ENCODE data around the gene COQ8A.

Gene COQ8A

DNA sequence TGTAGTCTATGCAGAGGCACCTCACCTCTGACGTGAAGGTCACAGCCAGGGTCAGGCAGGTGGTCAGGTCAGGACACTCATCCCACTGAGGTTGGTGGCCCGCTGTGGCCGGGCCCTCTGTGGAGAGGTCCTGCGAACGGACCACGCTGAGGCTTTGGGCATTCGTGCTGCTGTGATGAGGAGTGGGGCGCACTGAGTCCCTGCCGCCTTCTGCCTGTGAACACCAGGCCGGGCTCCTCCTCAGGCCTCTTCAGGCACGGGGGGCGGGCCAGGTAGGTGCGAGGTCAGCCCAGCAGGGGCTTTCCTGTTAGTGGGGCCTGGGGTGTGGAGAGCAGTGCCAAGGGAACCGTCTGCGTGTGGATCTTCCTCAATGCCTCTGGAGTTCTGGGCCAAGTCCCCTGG lies 39.0 kb downstream of the COQ8A start:
- Histone ChIP-seq H3K36me3 (ENCODE audit: control insufficient read depth in 1 of 2, insufficient read depth in 2 of 2, low read length in 2 of 2) (no peaks in the 10 kb centered on the region), H3K27ac (ENCODE audit: low read depth, low read length) (no peak overlapping the region), H2BK120ac (ENCODE audit: insufficient read depth, low read length, poor library complexity) (no peak overlapping the region), H2BK12ac (ENCODE audit: low read length) (no peak overlapping the region), H3K14ac (ENCODE audit: low read length) (no peak overlapping the region), H3K18ac (ENCODE audit: low read length) (no peak overlapping the region), H2AK5ac (ENCODE audit: low read length) (no peak overlapping the region), H3K79me1 (ENCODE audit: low read length) (peaks cover 4% of the 10 kb centered on the region), H3K4me2 (ENCODE audit: low read length) (no peak overlapping the region), H3K4me3 (ENCODE audit: low read depth, low read length) (peak overlapping the region; percentile 3), H2BK5ac (ENCODE audit: low read depth, low read length, poor library complexity) (no peak overlapping the region), H3K4me1 (ENCODE audit: control insufficient read depth in 1 of 2, insufficient read depth in 2 of 2, low read length in 2 of 2) (peaks cover 8 to 11% of the 10 kb centered on the region in 2 experiments), H2AFZ (ENCODE audit: insufficient read depth, low read length, poor library complexity) (no peak overlapping the region), H4K12ac (ENCODE audit: low read depth, low read length) (no peak overlapping the region), H3K4ac (ENCODE audit: low read depth, low read length) (no peak overlapping the region), H3K23ac (ENCODE audit: low read length) (no peak overlapping the region), H3K9me3 (ENCODE audit: insufficient read depth, low read depth, low read length) (peaks cover 4% of the 10 kb centered on the region), H3K79me2 (ENCODE audit: control insufficient read depth, insufficient read depth, low read length, poor library complexity) (no peaks in the 10 kb centered on the region), H4K91ac (ENCODE audit: low read depth, low read length) (no peak overlapping the region), H4K8ac (ENCODE audit: low read depth, low read length) (no peak overlapping the region), H3K27me3 (ENCODE audit: insufficient read depth, low read length) (no peaks in the 10 kb centered on the region), H3K9ac (ENCODE audit: low read length) (no peak overlapping the region)
- WGBS (ENCODE audit: extremely low coverage, insufficient coverage, insufficient read length): no CpG with 5 or more reads among the region's 15 CpGs
- no peak for DNase-seq

GRCh38 chr1:226979517-226980121 lies 39.5 kb downstream of the COQ8A start:
- Histone ChIP-seq H3K36me3 (ENCODE audit: control insufficient read depth in 1 of 2, insufficient read depth in 2 of 2, low read length in 2 of 2) (no peaks in the 10 kb centered on the region), H3K4me1 (ENCODE audit: control insufficient read depth in 1 of 2, insufficient read depth in 2 of 2, low read length in 2 of 2) (peaks cover 3 to 5% of the 10 kb centered on the region in 2 experiments), H3K4me2 (ENCODE audit: low read length) (no peak overlapping the region), H4K8ac (ENCODE audit: low read depth, low read length) (no peak overlapping the region), H2BK12ac (ENCODE audit: low read length) (no peak overlapping the region), H3K79me1 (ENCODE audit: low read length) (no peaks in the 10 kb centered on the region), H2BK120ac (ENCODE audit: insufficient read depth, low read length, poor library complexity) (no peak overlapping the region), H3K27ac (ENCODE audit: low read depth, low read length) (no peak overlapping the region), H4K12ac (ENCODE audit: low read depth, low read length) (no peak overlapping the region), H3K4me3 (ENCODE audit: low read depth, low read length) (no peak overlapping the region), H3K79me2 (ENCODE audit: control insufficient read depth, insufficient read depth, low read length, poor library complexity) (no peaks in the 10 kb centered on the region), H4K91ac (ENCODE audit: low read depth, low read length) (no peak overlapping the region), H2AK5ac (ENCODE audit: low read length) (no peak overlapping the region), H3K27me3 (ENCODE audit: insufficient read depth, low read length) (no peaks in the 10 kb centered on the region), H3K4ac (ENCODE audit: low read depth, low read length) (no peak overlapping the region), H3K14ac (ENCODE audit: low read length) (no peak overlapping the region), H3K23ac (ENCODE audit: low read length) (no peak overlapping the region), H3K9me3 (ENCODE audit: insufficient read depth, low read depth, low read length) (peaks cover 4% of the 10 kb centered on the region), H2BK5ac (ENCODE audit: low read depth, low read length, poor library complexity) (no peak overlapping the region), H3K18ac (ENCODE audit: low read length) (no peak overlapping the region), H3K9ac (ENCODE audit: low read length) (no peak overlapping the region), H2AFZ (ENCODE audit: insufficient read depth, low read length, poor library complexity) (no peak overlapping the region)
- no peak for DNase-seq
- WGBS (ENCODE audit: extremely low coverage, insufficient coverage, insufficient read length): no CpG with 5 or more reads among the region's 12 CpGs

DNA sequence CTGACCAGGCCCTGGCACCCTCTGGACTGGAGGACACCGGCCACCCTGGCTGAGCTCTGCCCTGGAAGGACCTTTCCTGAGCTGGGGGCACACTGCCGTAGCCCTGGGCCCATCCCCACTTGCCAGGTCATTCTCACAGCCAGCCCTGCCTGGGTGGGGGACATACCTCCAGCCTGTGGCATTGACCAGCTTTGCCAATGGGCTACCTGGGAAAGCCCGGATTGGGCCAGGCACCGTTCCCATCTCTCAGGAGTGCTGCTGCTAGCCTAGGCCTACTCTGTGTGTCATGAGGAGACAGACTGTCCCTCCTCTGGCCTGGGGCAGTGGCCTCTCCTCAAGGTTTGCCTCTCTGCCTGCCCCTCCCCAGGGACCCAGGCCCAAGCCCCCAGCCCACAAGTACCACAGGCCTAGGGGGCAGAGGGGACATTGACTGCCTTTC lies 40.0 kb downstream of the COQ8A start:
- Histone ChIP-seq H3K27me3 (ENCODE audit: insufficient read depth, low read length) (no peaks in the 10 kb centered on the region), H3K27ac (ENCODE audit: low read depth, low read length) (no peak overlapping the region), H2AFZ (ENCODE audit: insufficient read depth, low read length, poor library complexity) (no peak overlapping the region), H2BK120ac (ENCODE audit: insufficient read depth, low read length, poor library complexity) (no peak overlapping the region), H4K91ac (ENCODE audit: low read depth, low read length) (no peak overlapping the region), H3K4me1 (ENCODE audit: control insufficient read depth in 1 of 2, insufficient read depth in 2 of 2, low read length in 2 of 2) (peaks cover 0 to under 1% of the 10 kb centered on the region in 2 experiments), H2BK5ac (ENCODE audit: low read depth, low read length, poor library complexity) (no peak overlapping the region), H3K18ac (ENCODE audit: low read length) (no peak overlapping the region), H3K79me2 (ENCODE audit: control insufficient read depth, insufficient read depth, low read length, poor library complexity) (no peaks in the 10 kb centered on the region), H4K12ac (ENCODE audit: low read depth, low read length) (no peak overlapping the region), H3K14ac (ENCODE audit: low read length) (no peak overlapping the region), H3K36me3 (ENCODE audit: control insufficient read depth in 1 of 2, insufficient read depth in 2 of 2, low read length in 2 of 2) (no peaks in the 10 kb centered on the region), H3K9me3 (ENCODE audit: insufficient read depth, low read depth, low read length) (peaks cover 4% of the 10 kb centered on the region), H3K4ac (ENCODE audit: low read depth, low read length) (no peak overlapping the region), H2AK5ac (ENCODE audit: low read length) (no peak overlapping the region), H3K4me3 (ENCODE audit: low read depth, low read length) (no peak overlapping the region), H3K4me2 (ENCODE audit: low read length) (no peak overlapping the region), H4K8ac (ENCODE audit: low read depth, low read length) (no peak overlapping the region), H2BK12ac (ENCODE audit: low read length) (no peak overlapping the region), H3K79me1 (ENCODE audit: low read length) (no peaks in the 10 kb centered on the region), H3K23ac (ENCODE audit: low read length) (no peak overlapping the region), H3K9ac (ENCODE audit: low read length) (no peak overlapping the region)
- no CpG with 5 or more reads among the region's 4 CpGs for WGBS (ENCODE audit: extremely low coverage, insufficient coverage, insufficient read length)
- no peak for DNase-seq

GRCh38 chr1:226980565-226981385 lies 40.7 kb downstream of the COQ8A start:
- no peak overlapping the region for H2AK5ac ChIP-seq (ENCODE audit: low read length)
- H3K36me3 ChIP-seq (ENCODE audit: control insufficient read depth in 1 of 2, insufficient read depth in 2 of 2, low read length in 2 of 2): no peaks in the 10 kb centered on the region
- no peak overlapping the region for H4K8ac ChIP-seq (ENCODE audit: low read depth, low read length)
- H4K12ac ChIP-seq (ENCODE audit: low read depth, low read length): no peak overlapping the region
- no peak overlapping the region for H3K14ac ChIP-seq (ENCODE audit: low read length)
- no peak for DNase-seq
- no peak overlapping the region for H3K23ac ChIP-seq (ENCODE audit: low read length)
- H3K27ac ChIP-seq (ENCODE audit: low read depth, low read length): no peak overlapping the region
- H3K4me2 ChIP-seq (ENCODE audit: low read length): no peak overlapping the region
- no peak overlapping the region for H3K9ac ChIP-seq (ENCODE audit: low read length)
- peaks cover 2% of the 10 kb centered on the region for H3K9me3 ChIP-seq (ENCODE audit: insufficient read depth, low read depth, low read length)
- H2AFZ ChIP-seq (ENCODE audit: insufficient read depth, low read length, poor library complexity): no peak overlapping the region
- no peak overlapping the region for H2BK120ac ChIP-seq (ENCODE audit: insufficient read depth, low read length, poor library complexity)
- H4K91ac ChIP-seq (ENCODE audit: low read depth, low read length): no peak overlapping the region
- H3K4me3 ChIP-seq (ENCODE audit: low read depth, low read length): no peak overlapping the region
- H3K79me1 ChIP-seq (ENCODE audit: low read length): no peaks in the 10 kb centered on the region
- no peak overlapping the region for H3K4ac ChIP-seq (ENCODE audit: low read depth, low read length)
- no peaks in the 10 kb centered on the region for H3K79me2 ChIP-seq (ENCODE audit: control insufficient read depth, insufficient read depth, low read length, poor library complexity)
- WGBS (ENCODE audit: extremely low coverage, insufficient coverage, insufficient read length): no CpG with 5 or more reads among the region's 26 CpGs
- H3K4me1 ChIP-seq (ENCODE audit: control insufficient read depth in 1 of 2, insufficient read depth in 2 of 2, low read length in 2 of 2): no peaks in the 10 kb centered on the region
- no peak overlapping the region for H3K18ac ChIP-seq (ENCODE audit: low read length)
- H2BK12ac ChIP-seq (ENCODE audit: low read length): no peak overlapping the region
- no peak overlapping the region for H2BK5ac ChIP-seq (ENCODE audit: low read depth, low read length, poor library complexity)
- H3K27me3 ChIP-seq (ENCODE audit: insufficient read depth, low read length): no peaks in the 10 kb centered on the region

Measured in trophoblast cell (in vitro differentiated cells and primary cell).